GM10266 (cell line): ENCODE results near the gene CD180.

Source experiments
- DNase-seq: peaks from one replicate; pipeline ENCODE4 v3.0.0; 2012; ENCODE audit errors: extremely low spot score
- CTCF ChIP-seq: IDR thresholded peaks from 2 replicates; pipeline ENCODE4 v1.5.1; 2012; ENCODE audit warnings: mild to moderate bottlenecking, low read depth; ENCODE audit not compliant: control insufficient read depth, insufficient read depth; ENCODE audit errors: missing control alignments

CD180 gene

DNA sequence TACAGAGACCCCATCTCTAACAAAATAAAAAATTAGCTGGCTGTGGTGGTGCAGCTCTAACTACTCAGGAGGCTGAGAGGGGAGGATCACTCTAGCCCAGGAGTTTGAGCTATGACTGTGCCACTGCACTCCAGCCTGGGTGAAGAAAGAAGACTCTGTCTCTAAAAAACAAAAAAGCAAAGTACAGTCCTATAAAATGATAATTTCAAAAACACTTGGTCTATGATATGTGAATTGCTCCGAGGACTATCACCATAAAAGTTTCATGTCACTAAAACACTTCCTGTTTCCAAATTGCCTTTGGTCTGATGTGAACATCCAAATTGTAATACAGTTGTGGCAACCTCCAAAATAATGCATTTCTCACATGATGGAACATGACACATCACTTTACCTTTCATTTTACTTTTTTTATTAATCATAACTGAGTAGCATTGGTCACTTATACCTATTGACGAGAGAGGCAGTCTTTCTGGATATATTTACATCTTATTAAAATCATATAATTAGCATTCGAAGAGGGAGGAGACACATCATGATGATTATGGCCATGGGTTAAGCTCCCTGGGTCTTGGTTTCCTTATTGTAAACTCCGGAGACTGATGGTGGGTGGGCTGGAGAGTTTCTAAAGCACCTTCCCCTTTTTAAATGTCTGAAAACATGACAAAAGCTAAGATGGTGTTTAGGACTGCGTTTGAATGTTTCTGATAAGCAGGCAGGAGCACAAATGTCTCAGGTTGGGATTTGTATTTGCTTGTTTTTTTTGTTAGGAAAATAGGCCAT lies 25.8 kb upstream of the CD180 start:
- no peak for DNase-seq
- TF ChIP-seq CTCF, result no peak

GRCh38 chr5:67221487-67222242 lies 25.1 kb upstream of the CD180 start:
- no peak for TF ChIP-seq CTCF
- DNase-seq, result peak; percentile 30

GRCh38 chr5:67216564-67216963 lies 20.0 kb upstream of the CD180 start:
- no peak for DNase-seq
- TF ChIP-seq CTCF, result no peak

DNA sequence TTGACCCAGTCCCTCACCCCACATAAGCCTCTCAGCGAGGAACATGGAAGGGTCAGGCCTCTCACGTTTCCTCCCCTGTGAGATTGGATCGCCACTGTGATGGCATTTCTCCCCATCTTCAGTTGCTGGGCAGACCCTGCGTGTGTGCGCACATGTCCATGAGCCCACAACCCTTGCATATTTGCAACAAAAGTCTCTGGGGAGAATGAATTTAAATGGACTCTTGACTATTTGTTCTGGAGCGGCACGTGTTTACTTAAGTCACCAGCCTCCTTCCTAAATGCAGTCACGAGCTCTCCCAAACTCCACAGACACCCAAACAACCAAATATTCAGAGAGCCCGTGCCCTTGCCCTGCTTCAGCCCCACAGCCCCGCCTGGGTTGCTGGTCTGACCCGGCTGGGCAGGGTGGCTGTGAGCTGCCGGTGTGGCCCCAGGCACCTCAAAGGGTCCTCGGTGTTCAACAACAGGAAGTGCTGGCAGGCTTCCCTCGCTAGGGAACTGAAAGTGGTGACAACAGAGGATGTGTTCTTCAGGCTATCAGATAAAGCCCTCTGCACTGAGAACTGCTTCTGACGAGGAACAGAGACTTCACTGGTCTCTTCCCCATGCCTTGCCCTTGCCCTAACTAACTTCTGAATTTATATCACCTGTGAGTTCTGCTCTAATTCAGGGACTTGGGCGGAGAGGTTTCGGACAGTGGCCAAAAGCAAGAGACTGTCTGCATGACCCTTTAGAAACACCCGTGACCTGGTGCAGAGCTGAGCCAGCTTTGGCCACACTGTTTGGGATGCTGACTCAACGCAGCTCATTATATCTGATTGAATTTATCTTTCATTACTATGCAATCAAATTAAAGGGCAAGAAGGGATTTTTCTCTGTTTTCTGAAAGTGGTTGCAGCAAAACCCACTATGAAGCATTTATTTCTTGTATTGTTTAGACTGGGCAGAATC lies 19.2 kb upstream of the CD180 start:
- DNase-seq, result peak; percentile 46
- TF ChIP-seq CTCF, result no peak

DNA sequence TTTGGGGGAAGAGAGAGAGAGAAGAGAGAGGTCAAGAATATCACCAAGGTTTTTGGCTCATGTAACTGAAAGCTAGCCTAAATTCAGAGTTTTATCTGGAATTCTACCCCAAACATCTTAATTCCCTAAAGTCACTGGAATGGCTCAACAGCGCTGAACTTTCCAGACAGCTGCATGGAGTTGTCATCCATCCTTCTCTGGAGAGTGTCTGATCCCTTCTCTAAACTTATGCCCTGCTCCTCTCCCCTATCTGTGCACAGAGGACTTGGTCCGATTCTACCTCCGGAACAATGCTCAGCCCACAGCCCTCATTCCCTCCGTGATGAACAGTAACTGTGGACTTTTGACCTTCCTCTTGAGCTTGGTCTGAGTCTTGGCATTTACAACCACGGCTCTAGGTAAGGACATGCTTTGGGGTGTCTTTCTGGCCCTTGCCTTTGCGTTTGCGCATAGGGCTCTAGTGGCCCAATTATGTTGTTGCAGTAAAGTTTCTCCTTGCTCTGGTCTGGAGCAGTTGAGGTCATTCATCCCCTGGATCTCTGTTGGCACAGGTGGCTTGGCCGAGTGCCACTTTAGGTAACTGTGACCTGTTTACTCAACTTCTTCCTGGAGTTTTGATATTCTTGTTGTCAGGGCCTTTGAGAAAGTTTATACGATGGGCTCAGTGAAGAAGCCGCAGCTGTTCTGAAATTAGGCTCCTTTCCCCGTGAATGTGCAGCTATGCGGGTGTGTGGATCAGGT lies 18.3 kb upstream of the CD180 start:
- no peak for TF ChIP-seq CTCF
- no peak for DNase-seq

- DNase-seq, result no peak
- TF ChIP-seq CTCF, result no peak
Observed at GRCh38 chr5:67214036-67214435, 17.4 kb upstream of the CD180 start.
